GM12878 (cell line): ENCODE measurements around the gene BICDL2. TPM values are rescaled to one million over a fixed set of nuclear protein-coding genes. Genes with fewer than 3 reads are reported as not detected.

ENCODE experiments used
- ATAC-seq: fragments of 200-7000 bp; cut with Tn5 transposase; 3 replicates; pipeline ENCODE4 v1.9.1; 2020; ENCODE audit warnings: mild to moderate bottlenecking, moderate library complexity
- BruUV-seq: library from RNA; stranded (reverse); fragments of 400-500 nt; replicated peaks from 2 replicates; lab custom pipeline; 2021; lab: Mats Ljungman, UMichigan
- CTCF ChIA-PET: fragments of 300-600 bp; sonication (Branson Sonifier 250); formaldehyde crosslinking; extraction: SDS; loops from one replicate; lab custom pipeline; 2021; ENCODE audit warnings: inconsistent platforms; lab: Yijun Ruan, JAX
- POLR2A ChIA-PET: fragments of 350-600 bp; formaldehyde crosslinking; extraction: SDS; loops from one replicate; lab custom pipeline; 2021; ENCODE audit warnings: inconsistent platforms; lab: Charles Lee
- RAD21 ChIA-PET: fragments of 300-600 bp; sonication (Branson Sonifier 250); formaldehyde crosslinking; loops from one replicate; lab custom pipeline; 2023; ENCODE audit warnings: antibody characterized with exemption; ENCODE audit not compliant: unreplicated experiment; lab: Charles Lee
- SMC1A ChIA-PET: fragments of 300-600 bp; sonication (Branson Sonifier 250); formaldehyde crosslinking; loops from one replicate; lab custom pipeline; 2023; ENCODE audit not compliant: unreplicated experiment, uncharacterized antibody; lab: Charles Lee
- DNase-seq: peaks from one replicate; pipeline ENCODE4 v3.0.0-alpha.2; 2011; ENCODE audit warnings: low read depth, low spot score
- FAIRE-seq: peaks from 3 replicates; lab custom pipeline; 2011; peaks lifted over from hg19 to GRCh38; lab: Jason Lieb, UNC
- H2AFZ ChIP-seq: 2 replicates; pipeline ENCODE4 v1.6.0; 2011; ENCODE audit warnings: low read depth, low read length, control low read depth; ENCODE audit not compliant: control insufficient read depth
- H3K27ac ChIP-seq: 2 replicates; pipeline ENCODE4 v1.5.1; 2011; ENCODE audit warnings: control low read depth; ENCODE audit not compliant: control insufficient read depth, insufficient read depth
- H3K27me3 ChIP-seq, 2 experiments: replicated peaks in 1 of 2; 2 replicates each; pipeline versions ENCODE4 v1.6.0 to v1.6.1; 2011; ENCODE audit warnings: low read length in 1 of 2; ENCODE audit not compliant: control insufficient read depth in 2 of 2, insufficient read depth in 2 of 2
- H3K36me3 ChIP-seq, 2 experiments: 2 replicates each; pipeline ENCODE4 v1.5.1; 2011; ENCODE audit warnings: low read length in 1 of 2; ENCODE audit not compliant: control insufficient read depth in 2 of 2, insufficient read depth in 2 of 2
- H3K4me1 ChIP-seq: 2 replicates; pipeline ENCODE4 v1.6.1; 2011; ENCODE audit warnings: mild to moderate bottlenecking, low read length, moderate library complexity, mixed read lengths; ENCODE audit not compliant: control insufficient read depth, insufficient read depth
- H3K4me2 ChIP-seq: 2 replicates; pipeline ENCODE4 v1.6.0; 2011; ENCODE audit warnings: control low read depth; ENCODE audit not compliant: control insufficient read depth, insufficient read depth
- H3K4me3 ChIP-seq: fragments of 200-600 bp; sonication (generic); 2 replicates; pipeline ENCODE4 v1.5.1; 2016
- H3K79me2 ChIP-seq: 2 replicates; pipeline ENCODE4 v1.6.0; 2011; ENCODE audit warnings: low read length; ENCODE audit not compliant: control insufficient read depth, insufficient read depth
- H3K9ac ChIP-seq: 2 replicates; pipeline ENCODE4 v1.8.0; 2011; ENCODE audit warnings: low read length, control low read depth, mixed read lengths; ENCODE audit not compliant: control insufficient read depth, insufficient read depth
- H3K9me3 ChIP-seq: replicated peaks from 3 replicates; pipeline ENCODE4 v1.5.1; 2011; ENCODE audit warnings: mild to moderate bottlenecking, low read length; ENCODE audit not compliant: control insufficient read depth, insufficient read depth
- H4K20me1 ChIP-seq: 2 replicates; pipeline ENCODE4 v1.6.0; 2011; ENCODE audit not compliant: control insufficient read depth, insufficient read depth
- ATF3 ChIP-seq: IDR thresholded peaks from 2 replicates; pipeline ENCODE4 v1.6.1; 2011; ENCODE audit warnings: low read depth, mild to moderate bottlenecking, low read length, moderate library complexity, borderline replicate concordance; ENCODE audit errors: extremely low read depth
- CEBPB ChIP-seq, 2 experiments: fragments of 150-350 bp in 1 of 2; IDR thresholded peaks; 2 replicates each; pipeline ENCODE4 v1.6.1; 2012 to 2014; ENCODE audit warnings: low read depth in 2 of 2, low read length in 2 of 2, borderline replicate concordance in 1 of 2, inconsistent platforms in 1 of 2
- EZH2 ChIP-seq: IDR thresholded peaks from 2 replicates; pipeline ENCODE4 v1.6.1; 2012; ENCODE audit warnings: low read depth, mild to moderate bottlenecking, control low read depth, inconsistent platforms, low read length, borderline replicate concordance; ENCODE audit not compliant: control insufficient read depth
- HDGF ChIP-seq: fragments of 450-650 bp; IDR thresholded peaks from 2 replicates; pipeline ENCODE4 v1.6.1; 2016; ENCODE audit warnings: antibody characterized with exemption
- KLF5 ChIP-seq: fragments of 450-650 bp; IDR thresholded peaks from 2 replicates; pipeline ENCODE4 v1.6.1; 2014; ENCODE audit warnings: mild to moderate bottlenecking; ENCODE audit not compliant: partially characterized antibody
- MEF2B ChIP-seq: fragments of 450-650 bp; IDR thresholded peaks from 2 replicates; pipeline ENCODE4 v1.6.1; 2018; ENCODE audit warnings: mild to moderate bottlenecking, moderate library complexity; ENCODE audit not compliant: partially characterized antibody, poor library complexity, severe bottlenecking
- NBN ChIP-seq: fragments of 450-650 bp; IDR thresholded peaks from 2 replicates; pipeline ENCODE4 v1.6.1; 2016
- PAX8 ChIP-seq: fragments of 450-650 bp; IDR thresholded peaks from 2 replicates; pipeline ENCODE4 v1.6.1; 2017; ENCODE audit warnings: mild to moderate bottlenecking, moderate library complexity
- POU2F2 ChIP-seq: IDR thresholded peaks from 3 replicates; pipeline ENCODE4 v1.6.1; 2011; ENCODE audit warnings: low read depth, mild to moderate bottlenecking, low read length, borderline replicate concordance
- REST ChIP-seq: IDR thresholded peaks from 2 replicates; pipeline ENCODE4 v1.6.1; 2012; ENCODE audit warnings: mild to moderate bottlenecking, low read depth, low read length
- SREBF2 ChIP-seq: IDR thresholded peaks from 2 replicates; pipeline ENCODE4 v1.6.1; 2012; ENCODE audit warnings: mild to moderate bottlenecking, low read length
- USF1 ChIP-seq: IDR thresholded peaks from 2 replicates; pipeline ENCODE4 v1.6.1; 2011; ENCODE audit warnings: borderline replicate concordance, low read depth, mild to moderate bottlenecking, moderate library complexity, mixed read lengths, low read length; ENCODE audit not compliant: insufficient read depth; ENCODE audit errors: extremely low read length
- YBX1 ChIP-seq: fragments of 450-650 bp; IDR thresholded peaks from 2 replicates; pipeline ENCODE4 v1.6.1; 2016; ENCODE audit warnings: antibody characterized with exemption
- ZNF217 ChIP-seq: fragments of 450-650 bp; IDR thresholded peaks from 2 replicates; pipeline ENCODE4 v1.6.1; 2017; ENCODE audit warnings: antibody characterized with exemption, mild to moderate bottlenecking
- WGBS: methylation state at CpG from one replicate; pipeline ENCODE4 v1.1.6; 2016; ENCODE audit warnings: low lambda C conversion rate; ENCODE audit not compliant: insufficient replicate concordance, insufficient coverage; ENCODE audit errors: missing lambda C conversion rate; 5-methylcytosine and 5-hydroxymethylcytosine counted together
- in situ Hi-C: fragments of 300-500 bp; cut with MboI; formaldehyde crosslinking; loops from 9 replicates; pipeline ENCODE4 v1.14.3; 2018; ENCODE audit warnings: mixed read lengths
- intact Hi-C: fragments of 100-400 bp; cut with micrococcal nuclease; formaldehyde crosslinking; loops from one replicate; pipeline ENCODE4 v1.14.2; 2022; ENCODE audit not compliant: unreplicated experiment
- polyA plus RNA-seq, 11 experiments: library from polyadenylated mRNA; depleted of rRNA in 4 of 11; unstranded in 6 of 11; stranded (reverse) in 5 of 11; fragments of >200 nt; fragmentation: Nextera tagmentation in 4 of 11; fragmentation: Illumina TruSeq in 1 of 11; extraction: Ambion mirVana in 4 of 11; extraction: Trizol in 1 of 11; gene quantifications; 1 replicate in 1 of 11; 2 replicates in 10 of 11; pipeline versions ENCODE4 v1.2.1 to v1.2.3, GENCODE V29; 2011 to 2016; ENCODE audit warnings: inconsistent platforms in 2 of 11, missing spikeins in 2 of 11, low read depth in 1 of 11
- total RNA-seq, 4 experiments: library from RNA; depleted of rRNA in 3 of 4; stranded (reverse); fragments of >200 nt in 3 of 4; fragmentation: Illumina TruSeq in 1 of 4; extraction: Trizol in 1 of 4; gene quantifications; 2 replicates each; pipeline versions ENCODE4 v1.2.1 to v1.2.3, GENCODE V29; 2013 to 2021

The BICDL2 gene
- total and polyA plus RNA-seq, 10 of the 15 experiments (the other 5 are each of a cell fraction or from before 2014, with no cell fraction given), result not detected

- H3K9ac ChIP-seq, result no peak overlapping the region
- FAIRE-seq, result no peak
- BruUV-seq, result no TSS peak
- SMC1A ChIA-PET, result interaction anchor here (1.0 to 1.3 kb wide), 3 partner anchors 9 to 44 kb away, joined by 3 to 8 read pairs (median 3); no protein-coding TSS in a partner anchor
- H3K4me3 ChIP-seq, result no peak overlapping the region
- no peaks in the 10 kb centered on the region for H3K36me3 ChIP-seq
- no peak for DNase-seq
- RAD21 ChIA-PET, result no interaction called here
- H3K79me2 ChIP-seq, result no peaks in the 10 kb centered on the region
- POLR2A ChIA-PET, result no interaction called here
- CTCF ChIA-PET, result interaction anchor here (0.6 to 1.1 kb wide), 4 partner anchors 11 to 43 kb away, joined by 3 to 4 read pairs (median 4); no protein-coding TSS in a partner anchor
- WGBS, result 31% methylated on average over 7 of the region's 7 CpGs
- no peaks in the 10 kb centered on the region for H3K27me3 ChIP-seq
- in situ Hi-C loops (no loop called here), intact Hi-C loops (no loop called here)
- no peak for TF ChIP-seq ZNF217
- no peak for TF ChIP-seq REST
- no peak for TF ChIP-seq YBX1
- TF ChIP-seq USF1, result no peak
- no peak for TF ChIP-seq HDGF
- TF ChIP-seq ATF3, result no peak
- no peak for TF ChIP-seq KLF5
- no peak for TF ChIP-seq PAX8
- TF ChIP-seq SREBF2, result no peak
- TF ChIP-seq NBN, result no peak
- no peak for TF ChIP-seq CEBPB (IDR thresholded peaks at IDR 0.05; ENCODE audit: borderline replicate concordance in 1 of 2, low read depth in 2 of 2, low read length in 2 of 2)
- no peak for TF ChIP-seq EZH2
- no peak for TF ChIP-seq POU2F2
- TF ChIP-seq MEF2B, result no peak
- H3K27ac ChIP-seq, result no peak overlapping the region
- no peak for ATAC-seq
- no peak overlapping the region for H2AFZ ChIP-seq
- H3K4me1 ChIP-seq, result no peaks in the 10 kb centered on the region
- H4K20me1 ChIP-seq, result no peaks in the 10 kb centered on the region
- no peak overlapping the region for H3K4me2 ChIP-seq
- peaks cover 2% of the 10 kb centered on the region; the same call in 1 of the 3 replicates for H3K9me3 ChIP-seq
Measured at GRCh38 chr16:3084969-3085670, 48.4 kb upstream of the BICDL2 start.
